K562 (cell line): Measurements from ENCODE around the gene ZMYND8. TPM values are rescaled to one million over a fixed set of nuclear protein-coding genes. Genes with fewer than 3 reads are reported as not detected.

Experiments used
- ARID2 ChIP-seq: fragments of 450-650 bp; IDR thresholded peaks from 2 replicates; pipeline ENCODE4 v1.6.1; 2017; ENCODE audit warnings: antibody characterized with exemption, mild to moderate bottlenecking
- CREBBP ChIP-seq: IDR thresholded peaks from one replicate; pipeline ENCODE4 v1.6.1; 2012; ENCODE audit warnings: low read depth, mild to moderate bottlenecking, control low read depth, inconsistent platforms, low read length
- MYBL2 ChIP-seq, 2 experiments: fragments of 450-650 bp in 1 of 2; sonication (generic) in 1 of 2; formaldehyde crosslinking in 1 of 2; IDR thresholded peaks; 2 replicates each; pipeline versions ENCODE4 v1.6.1 to v1.8.1; 2017 to 2022; ENCODE audit warnings: borderline replicate concordance in 1 of 2, inconsistent platforms in 1 of 2, low read depth in 1 of 2, mild to moderate bottlenecking in 1 of 2, missing genetic modification reagents in 1 of 2, moderate library complexity in 1 of 2
- TGIF2 ChIP-seq: sonication (generic); formaldehyde crosslinking; IDR thresholded peaks from 2 replicates; pipeline ENCODE4 v1.8.1; 2022; ENCODE audit warnings: mild to moderate bottlenecking, missing genetic modification reagents, moderate library complexity
- ZEB2 ChIP-seq: fragments of 450-650 bp; IDR thresholded peaks from 2 replicates; pipeline ENCODE4 v1.6.1; 2016
- ZFP91 ChIP-seq: sonication (generic); formaldehyde crosslinking; IDR thresholded peaks from 2 replicates; pipeline ENCODE4 v1.8.0; 2022; ENCODE audit warnings: mild to moderate bottlenecking, missing genetic modification reagents
- polyA plus RNA-seq, 8 experiments: library from polyadenylated mRNA; depleted of rRNA in 4 of 8; stranded (reverse) in 5 of 8; unstranded in 3 of 8; fragments of >200 nt; fragmentation: Nextera tagmentation in 2 of 8; fragmentation: Illumina TruSeq in 1 of 8; extraction: Ambion mirVana in 2 of 8; extraction: Trizol in 1 of 8; gene quantifications; 2 replicates each; pipeline versions ENCODE4 v1.2.1 to v1.2.3, GENCODE V29; 2011 to 2014; ENCODE audit warnings: inconsistent platforms in 1 of 8, missing spikeins in 1 of 8
- total RNA-seq, 7 experiments: library from RNA; depleted of rRNA in 6 of 7; stranded (reverse); fragments of >200 nt in 6 of 7; fragmentation: Illumina TruSeq in 2 of 7; extraction: Trizol in 2 of 7; gene quantifications; 2 replicates each; pipeline versions ENCODE4 v1.2.1 to v1.2.3, GENCODE V29; 2011 to 2021; ENCODE audit warnings: low replicate concordance in 1 of 7
- TF ChIP-seq, protein P1 (sequence below): fragments of 250-450 bp; sonication (Bioruptor Pico); IDR thresholded peaks from 2 replicates; pipeline ENCODE4 v1.4.0; 2020; ENCODE audit warnings: mild to moderate bottlenecking, moderate library complexity
- TF ChIP-seq, protein P2 (sequence below): IDR thresholded peaks from 2 replicates; pipeline ENCODE4 v1.6.1; 2011; ENCODE audit warnings: borderline replicate concordance, low read depth, mild to moderate bottlenecking, moderate library complexity, low read length; ENCODE audit not compliant: insufficient read depth, poor library complexity, severe bottlenecking
- TF ChIP-seq, protein P3 (sequence below): sonication (generic); formaldehyde crosslinking; IDR thresholded peaks from 2 replicates; pipeline ENCODE4 v1.8.0; 2022; ENCODE audit warnings: mild to moderate bottlenecking, missing genetic modification reagents
- TF ChIP-seq, protein P4 (sequence below): sonication (generic); formaldehyde crosslinking; IDR thresholded peaks from 2 replicates; pipeline ENCODE4 v1.8.1; 2023; ENCODE audit warnings: mild to moderate bottlenecking, missing genetic modification reagents

The ZMYND8 gene
- total and polyA plus RNA-seq, 9 of the 15 experiments (the other 6 are each of a cell fraction or from before 2014, with no cell fraction given) = 31.8 to 148 (median 71.9) TPM

DNA sequence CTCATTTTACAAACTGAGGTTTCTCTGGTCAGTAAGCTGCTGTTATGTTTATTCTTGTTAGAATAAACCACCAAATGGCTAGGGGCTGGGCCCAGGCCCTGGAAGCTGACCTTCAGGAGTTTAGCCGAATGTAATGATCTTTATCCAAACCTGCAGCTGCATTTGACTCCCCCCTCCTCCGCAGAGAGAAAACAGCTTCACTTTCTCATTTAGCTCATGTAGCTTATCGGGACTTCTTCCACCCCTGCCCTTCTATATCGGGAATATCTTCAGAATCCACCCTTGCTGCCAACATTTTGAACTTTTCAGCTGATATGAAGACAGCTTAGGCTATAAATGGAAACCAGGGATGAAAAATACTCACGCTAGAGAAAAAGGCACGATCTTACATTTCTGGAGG lies 102.6 kb downstream of the ZMYND8 start (continued):
- TF ChIP-seq ZFP91 = no peak
- TF ChIP-seq, protein P1, sequence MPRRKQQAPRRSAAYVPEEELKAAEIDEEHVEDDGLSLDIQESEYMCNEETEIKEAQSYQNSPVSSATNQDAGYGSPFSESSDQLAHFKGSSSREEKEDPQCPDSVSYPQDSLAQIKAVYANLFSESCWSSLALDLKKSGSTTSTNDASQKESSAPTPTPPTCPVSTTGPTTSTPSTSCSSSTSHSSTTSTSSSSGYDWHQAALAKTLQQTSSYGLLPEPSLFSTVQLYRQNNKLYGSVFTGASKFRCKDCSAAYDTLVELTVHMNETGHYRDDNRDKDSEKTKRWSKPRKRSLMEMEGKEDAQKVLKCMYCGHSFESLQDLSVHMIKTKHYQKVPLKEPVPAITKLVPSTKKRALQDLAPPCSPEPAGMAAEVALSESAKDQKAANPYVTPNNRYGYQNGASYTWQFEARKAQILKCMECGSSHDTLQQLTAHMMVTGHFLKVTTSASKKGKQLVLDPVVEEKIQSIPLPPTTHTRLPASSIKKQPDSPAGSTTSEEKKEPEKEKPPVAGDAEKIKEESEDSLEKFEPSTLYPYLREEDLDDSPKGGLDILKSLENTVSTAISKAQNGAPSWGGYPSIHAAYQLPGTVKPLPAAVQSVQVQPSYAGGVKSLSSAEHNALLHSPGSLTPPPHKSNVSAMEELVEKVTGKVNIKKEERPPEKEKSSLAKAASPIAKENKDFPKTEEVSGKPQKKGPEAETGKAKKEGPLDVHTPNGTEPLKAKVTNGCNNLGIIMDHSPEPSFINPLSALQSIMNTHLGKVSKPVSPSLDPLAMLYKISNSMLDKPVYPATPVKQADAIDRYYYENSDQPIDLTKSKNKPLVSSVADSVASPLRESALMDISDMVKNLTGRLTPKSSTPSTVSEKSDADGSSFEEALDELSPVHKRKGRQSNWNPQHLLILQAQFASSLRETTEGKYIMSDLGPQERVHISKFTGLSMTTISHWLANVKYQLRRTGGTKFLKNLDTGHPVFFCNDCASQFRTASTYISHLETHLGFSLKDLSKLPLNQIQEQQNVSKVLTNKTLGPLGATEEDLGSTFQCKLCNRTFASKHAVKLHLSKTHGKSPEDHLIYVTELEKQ (CRISPR knock-in tag) = no peak
- TF ChIP-seq, protein P2, sequence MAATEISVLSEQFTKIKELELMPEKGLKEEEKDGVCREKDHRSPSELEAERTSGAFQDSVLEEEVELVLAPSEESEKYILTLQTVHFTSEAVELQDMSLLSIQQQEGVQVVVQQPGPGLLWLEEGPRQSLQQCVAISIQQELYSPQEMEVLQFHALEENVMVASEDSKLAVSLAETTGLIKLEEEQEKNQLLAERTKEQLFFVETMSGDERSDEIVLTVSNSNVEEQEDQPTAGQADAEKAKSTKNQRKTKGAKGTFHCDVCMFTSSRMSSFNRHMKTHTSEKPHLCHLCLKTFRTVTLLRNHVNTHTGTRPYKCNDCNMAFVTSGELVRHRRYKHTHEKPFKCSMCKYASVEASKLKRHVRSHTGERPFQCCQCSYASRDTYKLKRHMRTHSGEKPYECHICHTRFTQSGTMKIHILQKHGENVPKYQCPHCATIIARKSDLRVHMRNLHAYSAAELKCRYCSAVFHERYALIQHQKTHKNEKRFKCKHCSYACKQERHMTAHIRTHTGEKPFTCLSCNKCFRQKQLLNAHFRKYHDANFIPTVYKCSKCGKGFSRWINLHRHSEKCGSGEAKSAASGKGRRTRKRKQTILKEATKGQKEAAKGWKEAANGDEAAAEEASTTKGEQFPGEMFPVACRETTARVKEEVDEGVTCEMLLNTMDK = no peak
- no peak for TF ChIP-seq CREBBP
- TF ChIP-seq, protein P3, sequence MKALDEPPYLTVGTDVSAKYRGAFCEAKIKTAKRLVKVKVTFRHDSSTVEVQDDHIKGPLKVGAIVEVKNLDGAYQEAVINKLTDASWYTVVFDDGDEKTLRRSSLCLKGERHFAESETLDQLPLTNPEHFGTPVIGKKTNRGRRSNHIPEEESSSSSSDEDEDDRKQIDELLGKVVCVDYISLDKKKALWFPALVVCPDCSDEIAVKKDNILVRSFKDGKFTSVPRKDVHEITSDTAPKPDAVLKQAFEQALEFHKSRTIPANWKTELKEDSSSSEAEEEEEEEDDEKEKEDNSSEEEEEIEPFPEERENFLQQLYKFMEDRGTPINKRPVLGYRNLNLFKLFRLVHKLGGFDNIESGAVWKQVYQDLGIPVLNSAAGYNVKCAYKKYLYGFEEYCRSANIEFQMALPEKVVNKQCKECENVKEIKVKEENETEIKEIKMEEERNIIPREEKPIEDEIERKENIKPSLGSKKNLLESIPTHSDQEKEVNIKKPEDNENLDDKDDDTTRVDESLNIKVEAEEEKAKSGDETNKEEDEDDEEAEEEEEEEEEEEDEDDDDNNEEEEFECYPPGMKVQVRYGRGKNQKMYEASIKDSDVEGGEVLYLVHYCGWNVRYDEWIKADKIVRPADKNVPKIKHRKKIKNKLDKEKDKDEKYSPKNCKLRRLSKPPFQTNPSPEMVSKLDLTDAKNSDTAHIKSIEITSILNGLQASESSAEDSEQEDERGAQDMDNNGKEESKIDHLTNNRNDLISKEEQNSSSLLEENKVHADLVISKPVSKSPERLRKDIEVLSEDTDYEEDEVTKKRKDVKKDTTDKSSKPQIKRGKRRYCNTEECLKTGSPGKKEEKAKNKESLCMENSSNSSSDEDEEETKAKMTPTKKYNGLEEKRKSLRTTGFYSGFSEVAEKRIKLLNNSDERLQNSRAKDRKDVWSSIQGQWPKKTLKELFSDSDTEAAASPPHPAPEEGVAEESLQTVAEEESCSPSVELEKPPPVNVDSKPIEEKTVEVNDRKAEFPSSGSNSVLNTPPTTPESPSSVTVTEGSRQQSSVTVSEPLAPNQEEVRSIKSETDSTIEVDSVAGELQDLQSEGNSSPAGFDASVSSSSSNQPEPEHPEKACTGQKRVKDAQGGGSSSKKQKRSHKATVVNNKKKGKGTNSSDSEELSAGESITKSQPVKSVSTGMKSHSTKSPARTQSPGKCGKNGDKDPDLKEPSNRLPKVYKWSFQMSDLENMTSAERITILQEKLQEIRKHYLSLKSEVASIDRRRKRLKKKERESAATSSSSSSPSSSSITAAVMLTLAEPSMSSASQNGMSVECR (CRISPR knock-in tag) = no peak
- no peak for TF ChIP-seq TGIF2 (CRISPR knock-in tag)
- TF ChIP-seq ZEB2 = no peak
- TF ChIP-seq ARID2 = no peak
- TF ChIP-seq, protein P4, sequence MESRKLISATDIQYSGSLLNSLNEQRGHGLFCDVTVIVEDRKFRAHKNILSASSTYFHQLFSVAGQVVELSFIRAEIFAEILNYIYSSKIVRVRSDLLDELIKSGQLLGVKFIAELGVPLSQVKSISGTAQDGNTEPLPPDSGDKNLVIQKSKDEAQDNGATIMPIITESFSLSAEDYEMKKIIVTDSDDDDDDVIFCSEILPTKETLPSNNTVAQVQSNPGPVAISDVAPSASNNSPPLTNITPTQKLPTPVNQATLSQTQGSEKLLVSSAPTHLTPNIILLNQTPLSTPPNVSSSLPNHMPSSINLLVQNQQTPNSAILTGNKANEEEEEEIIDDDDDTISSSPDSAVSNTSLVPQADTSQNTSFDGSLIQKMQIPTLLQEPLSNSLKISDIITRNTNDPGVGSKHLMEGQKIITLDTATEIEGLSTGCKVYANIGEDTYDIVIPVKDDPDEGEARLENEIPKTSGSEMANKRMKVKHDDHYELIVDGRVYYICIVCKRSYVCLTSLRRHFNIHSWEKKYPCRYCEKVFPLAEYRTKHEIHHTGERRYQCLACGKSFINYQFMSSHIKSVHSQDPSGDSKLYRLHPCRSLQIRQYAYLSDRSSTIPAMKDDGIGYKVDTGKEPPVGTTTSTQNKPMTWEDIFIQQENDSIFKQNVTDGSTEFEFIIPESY (CRISPR knock-in tag) = no peak
- no peak for TF ChIP-seq MYBL2 (IDR thresholded peaks at IDR 0.05; ENCODE audit: low read depth)
- TF ChIP-seq MYBL2 (CRISPR knock-in tag; IDR thresholded peaks at IDR 0.05; ENCODE audit: borderline replicate concordance) = no peak
